Dermis blood vessel endothelial cell (primary cell): ENCODE data around the gene CELSR3. TPM values are rescaled to one million over a fixed set of nuclear protein-coding genes. Genes with fewer than 3 reads are reported as not detected.

Source experiments
- DNase-seq: peaks from one replicate; pipeline ENCODE4 v3.0.0; 2010
- total RNA-seq: library from RNA; depleted of rRNA; stranded (reverse); fragments of >200 nt; gene quantifications from 2 replicates; pipeline ENCODE4 v1.2.3, GENCODE V29; 2014

Gene CELSR3
- total RNA-seq, 1 donor from 2014 or later, result 0.17 TPM

DNA sequence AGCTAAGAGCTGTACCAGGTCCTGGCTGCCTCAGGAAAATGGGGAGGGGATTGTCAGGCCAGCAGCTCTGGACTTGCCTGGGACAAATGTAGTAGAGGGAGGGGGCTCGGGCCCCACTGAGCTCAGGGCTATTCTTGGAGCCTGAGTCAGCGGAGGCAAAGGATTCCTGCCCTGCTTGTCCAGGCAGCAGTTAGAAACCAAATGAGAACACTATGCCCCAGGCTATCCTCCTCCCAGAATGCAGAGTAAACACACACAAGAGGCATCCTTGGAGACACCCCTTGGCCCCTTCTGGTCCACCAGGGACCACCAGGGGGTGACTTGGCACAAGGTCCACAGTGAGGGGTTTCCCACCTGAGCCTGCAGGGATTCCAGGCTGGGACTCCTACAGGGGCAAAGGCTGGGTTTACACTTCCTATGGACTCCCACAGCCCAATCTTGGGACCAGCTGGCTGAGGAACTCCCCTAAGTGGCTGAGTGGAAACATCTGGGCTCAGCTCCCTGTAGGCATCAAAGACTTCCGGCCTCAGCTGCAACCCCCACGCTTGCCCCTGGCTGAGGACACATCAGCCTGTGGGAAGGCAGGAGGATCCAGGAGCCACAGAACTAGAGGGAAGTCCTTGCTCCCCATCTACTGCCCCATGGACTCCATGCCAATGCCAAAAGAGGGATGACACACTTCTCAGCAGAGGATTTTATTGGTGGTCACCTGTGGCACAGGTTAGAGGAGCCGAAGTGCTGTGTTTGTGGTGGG, 64.2 kb downstream of the CELSR3 start:
- peak; percentile 19 for DNase-seq

DNA sequence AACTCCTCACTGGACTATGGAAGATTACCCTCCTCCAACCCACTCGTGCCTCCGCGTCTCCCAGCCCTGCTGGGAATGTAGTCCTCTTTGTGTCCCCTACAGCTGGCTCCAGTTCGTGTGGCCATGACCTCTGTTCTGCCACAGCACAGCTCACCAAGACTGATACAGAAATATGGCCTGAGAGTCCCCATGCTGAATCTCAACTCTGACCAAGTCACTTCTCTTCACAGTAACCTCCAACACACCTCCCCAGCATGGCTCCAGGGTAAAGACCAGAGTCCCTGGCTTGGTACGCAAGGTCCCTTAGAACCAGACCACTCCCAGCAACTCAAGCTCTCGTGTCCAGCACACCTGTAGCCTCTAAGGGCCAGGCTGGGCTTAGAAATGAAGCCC, 65.3 kb downstream of the CELSR3 start:
- DNase-seq, result no peak

DNA sequence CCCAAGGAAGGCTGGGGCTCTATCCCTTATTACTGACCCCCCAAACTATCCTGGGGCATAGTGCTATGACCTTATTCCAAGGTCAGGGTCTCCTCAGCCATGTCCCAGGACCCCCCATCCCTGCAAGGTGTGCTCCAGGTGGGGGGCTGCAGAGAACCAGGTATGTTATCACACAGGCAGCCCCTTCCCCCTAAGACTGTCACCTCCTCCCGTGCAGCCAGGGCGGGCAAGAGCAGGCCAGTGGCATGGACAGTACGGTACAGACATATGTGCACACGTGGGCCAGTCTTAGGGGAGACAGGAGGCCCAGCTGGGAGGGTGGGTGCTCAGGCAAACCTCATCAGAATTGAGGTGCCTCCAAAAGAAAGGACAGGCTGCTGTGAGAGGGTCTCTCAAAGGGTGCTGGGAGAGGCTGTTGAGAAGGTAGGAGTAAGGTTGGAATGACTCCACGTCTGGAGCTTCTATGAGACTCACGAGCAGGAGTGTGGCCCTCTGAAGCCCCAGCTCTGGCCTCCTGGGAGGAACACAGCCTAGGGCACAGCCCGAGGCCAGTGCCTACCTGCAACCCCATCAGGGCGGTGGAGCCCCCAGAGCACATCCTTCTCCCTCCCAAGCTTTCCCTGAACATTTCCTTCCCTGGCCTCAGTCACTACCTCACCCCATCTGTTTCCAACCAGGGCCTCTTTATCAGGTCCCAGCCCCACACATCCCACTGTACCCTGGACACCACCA, 65.8 kb downstream of the CELSR3 start:
- no peak for DNase-seq

DNA sequence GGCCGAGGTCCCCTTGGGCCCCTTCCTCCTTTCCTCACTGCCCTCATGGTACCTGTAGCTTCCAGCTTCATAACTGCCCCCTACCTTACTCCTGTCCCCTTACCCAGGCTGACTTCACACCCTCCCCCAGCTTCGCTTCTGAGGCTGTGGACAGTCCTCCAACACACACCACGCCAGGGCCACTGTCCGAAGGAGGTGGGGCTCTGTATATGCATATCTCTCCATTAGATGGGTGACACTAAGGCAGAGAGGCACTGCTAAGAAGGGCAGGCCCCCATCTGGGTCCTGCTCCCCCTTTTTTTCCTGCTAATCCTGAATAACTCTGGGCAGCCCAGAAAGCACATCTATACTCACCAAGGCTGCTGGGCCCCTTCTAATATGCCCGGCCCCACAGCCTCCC, 66.5 kb downstream of the CELSR3 start:
- DNase-seq, result no peak

DNA sequence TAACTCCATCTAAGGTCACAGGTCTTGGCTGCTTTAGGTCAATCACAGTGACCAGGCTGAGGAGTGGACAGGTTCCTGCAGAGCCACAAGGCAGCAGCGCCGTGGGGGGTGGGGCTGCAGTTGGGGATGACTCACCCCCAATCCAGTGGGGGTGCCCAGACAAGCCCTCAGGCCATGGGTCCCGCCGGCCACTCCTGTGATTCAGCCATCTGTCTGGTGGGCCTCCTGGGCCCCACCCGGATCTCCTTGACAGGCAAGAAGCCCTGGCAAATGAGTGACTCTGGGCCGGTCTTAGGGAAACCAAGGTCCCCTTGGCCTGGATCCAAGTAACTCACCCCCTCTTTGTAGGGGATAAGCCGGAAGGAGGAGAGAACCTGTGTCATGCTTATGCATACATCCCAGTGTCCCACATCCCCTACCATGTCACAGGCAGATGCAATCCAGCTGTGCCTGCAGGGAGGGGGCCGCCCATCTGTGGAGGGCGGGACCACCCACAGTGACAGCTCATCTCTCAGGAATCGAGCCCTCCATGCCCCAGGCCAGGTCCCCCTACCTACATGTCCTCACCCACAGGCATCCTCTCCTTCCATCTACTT, 67.1 kb downstream of the CELSR3 start:
- DNase-seq, result peak; percentile 32

DNA sequence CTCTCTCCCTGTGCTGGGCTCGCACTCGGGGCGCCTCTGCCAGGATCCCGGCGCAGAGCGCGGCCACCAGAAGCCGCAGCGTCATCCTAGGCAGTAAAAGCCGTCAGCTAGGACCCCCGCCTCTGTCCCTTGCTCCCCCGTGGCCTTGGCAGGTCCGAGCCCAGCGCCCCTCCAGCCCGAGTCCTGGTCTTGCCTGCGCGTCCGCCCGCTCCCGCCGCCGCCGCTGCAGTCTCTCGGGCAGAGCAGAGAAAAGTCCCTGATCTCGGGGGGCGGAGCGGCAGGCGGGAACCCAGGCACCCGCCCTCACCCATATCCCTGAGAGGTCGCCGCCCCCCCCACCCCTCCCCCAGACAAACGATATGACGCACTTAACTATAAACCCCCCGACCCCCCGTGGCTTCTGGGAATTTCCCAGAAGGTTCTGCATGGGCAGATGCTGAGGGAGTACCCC, 67.6 kb downstream of the CELSR3 start, which contains the start of gene COL7A1:
Gene COL7A1, minus strand, starts transcription at position 255 of the 451 bp plus-strand sequence. Its CDS starts 170 bp downstream, at position 85.
- peak; percentile 12 for DNase-seq

DNA sequence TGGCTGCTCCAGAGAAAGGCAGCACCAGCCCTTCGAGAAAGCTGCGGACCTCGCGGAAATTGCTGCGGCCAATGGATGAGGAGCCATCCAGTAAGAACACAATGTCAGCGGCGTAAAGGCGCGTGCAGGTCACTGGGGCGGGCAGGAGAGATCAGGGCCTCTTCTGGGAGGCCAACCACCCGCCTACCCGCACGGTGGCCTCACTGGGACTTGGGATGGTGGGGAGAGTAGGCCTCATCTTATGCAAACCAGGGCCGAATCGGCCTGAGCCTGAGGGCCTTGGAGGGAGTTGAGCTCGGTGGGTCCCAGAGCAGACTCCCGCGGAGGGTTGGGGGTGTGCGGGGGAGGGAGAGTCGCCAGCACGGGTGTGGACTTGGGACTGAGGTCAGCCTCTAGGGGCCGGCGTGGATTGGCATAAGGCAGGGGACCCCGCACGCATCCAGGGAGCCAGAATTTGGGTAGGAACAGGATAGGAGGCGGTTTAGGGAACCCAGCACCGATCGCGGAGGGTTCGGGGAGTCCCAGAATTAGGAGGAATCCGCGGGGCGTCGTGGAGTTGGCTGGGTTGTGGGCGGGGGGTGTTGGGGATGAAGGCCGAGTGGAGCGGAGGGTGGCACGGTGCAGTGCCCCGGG, 68.2 kb downstream of the CELSR3 start:
- DNase-seq, result no peak

DNA sequence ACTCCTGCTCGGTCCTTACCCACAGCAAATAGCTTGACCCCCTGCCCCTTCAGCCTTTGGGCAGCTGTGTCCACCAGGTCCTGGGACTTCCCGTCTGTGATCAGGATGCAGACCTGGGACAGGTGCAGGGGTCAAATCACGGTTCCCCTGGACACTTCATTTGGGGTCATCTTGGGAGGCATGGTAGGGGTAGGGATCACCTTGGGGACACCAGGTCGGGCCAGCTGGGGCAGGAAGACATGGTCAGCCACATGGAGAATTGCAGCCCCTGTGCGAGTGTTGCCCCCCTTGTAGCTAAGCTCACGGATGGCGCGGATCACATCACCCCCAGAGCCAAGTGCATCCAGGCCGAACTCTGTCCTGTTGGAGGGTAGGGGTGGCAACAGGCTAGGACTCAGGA, 69.3 kb downstream of the CELSR3 start:
- no peak for DNase-seq

DNA sequence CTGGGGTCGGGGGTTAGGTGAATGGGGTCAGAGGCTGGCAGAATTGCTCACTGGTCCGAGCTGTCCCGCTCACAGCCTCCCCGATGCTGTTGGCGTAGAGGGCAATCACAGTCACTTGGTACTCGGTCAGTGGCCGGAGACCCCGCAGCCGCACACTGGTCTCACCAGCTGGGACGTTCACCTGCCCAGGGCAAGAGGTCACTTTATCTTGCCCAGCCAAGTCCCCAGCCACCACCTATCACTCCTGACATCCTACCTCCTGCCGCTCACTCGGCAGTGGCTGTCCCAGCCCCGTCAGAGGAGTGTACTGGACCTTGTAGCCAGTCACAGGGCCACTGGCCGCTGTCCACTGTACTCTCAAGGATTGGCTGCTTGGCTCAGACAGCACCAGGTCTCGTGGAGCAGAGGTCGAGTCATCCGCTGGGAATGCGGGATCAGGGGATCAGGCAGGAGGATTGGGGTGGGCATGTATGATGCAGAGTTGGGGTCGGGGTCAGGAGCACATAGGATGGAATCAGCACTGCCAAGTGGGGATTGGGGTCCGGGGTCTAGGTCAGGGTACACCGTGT, 70.1 kb downstream of the CELSR3 start:
- no peak for DNase-seq

DNA sequence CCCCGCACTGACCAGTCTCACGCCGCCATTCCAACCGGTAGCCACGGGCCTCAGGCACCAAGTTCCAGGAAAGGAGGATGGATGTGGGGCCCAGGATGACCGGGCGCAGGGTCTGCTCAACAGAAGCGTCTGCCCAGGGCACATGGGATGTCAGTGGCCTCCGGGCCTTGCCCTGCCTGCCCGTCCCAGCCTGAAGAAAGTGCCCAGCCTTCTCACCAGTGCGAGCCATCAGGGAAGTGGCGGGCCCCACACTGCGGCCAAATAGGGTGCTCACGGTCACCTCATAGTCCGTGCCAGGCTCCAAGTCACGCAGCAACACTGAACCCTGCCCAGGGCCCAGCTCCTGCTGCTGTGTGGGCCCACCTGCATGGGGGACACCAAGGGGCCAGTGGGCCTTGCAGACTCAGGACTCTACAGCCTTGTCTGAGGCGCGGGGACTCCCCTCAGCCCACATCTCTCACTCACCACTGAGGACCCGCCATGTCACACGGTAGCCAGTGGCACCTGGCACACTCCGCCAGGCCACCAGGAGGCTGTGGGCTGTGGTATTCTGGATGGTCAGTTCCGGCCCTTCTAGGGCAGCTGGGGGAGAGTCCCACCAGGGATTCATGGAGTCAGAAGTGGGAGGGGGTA, 70.7 kb downstream of the CELSR3 start:
- DNase-seq, result no peak

DNA sequence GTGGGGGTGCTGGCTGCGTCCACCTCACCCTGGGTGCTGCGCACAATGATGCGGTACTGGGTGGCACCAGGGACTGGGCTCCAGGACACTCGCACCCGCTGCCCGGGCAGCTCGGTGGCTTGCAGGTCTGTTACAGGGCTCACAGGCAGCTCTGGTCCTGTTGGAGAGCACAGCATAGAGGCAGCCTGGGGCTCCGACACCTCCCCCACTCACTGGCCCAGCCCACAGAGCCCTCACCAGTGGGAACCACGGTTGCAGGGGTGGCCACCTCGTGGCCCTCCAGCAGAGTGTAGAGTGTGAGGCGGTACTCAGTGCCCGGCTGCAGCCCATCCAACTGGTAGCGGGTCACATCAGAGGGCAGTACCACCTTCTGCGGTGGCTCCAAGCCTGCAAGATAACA, 71.2 kb downstream of the CELSR3 start:
- DNase-seq, result no peak

DNA sequence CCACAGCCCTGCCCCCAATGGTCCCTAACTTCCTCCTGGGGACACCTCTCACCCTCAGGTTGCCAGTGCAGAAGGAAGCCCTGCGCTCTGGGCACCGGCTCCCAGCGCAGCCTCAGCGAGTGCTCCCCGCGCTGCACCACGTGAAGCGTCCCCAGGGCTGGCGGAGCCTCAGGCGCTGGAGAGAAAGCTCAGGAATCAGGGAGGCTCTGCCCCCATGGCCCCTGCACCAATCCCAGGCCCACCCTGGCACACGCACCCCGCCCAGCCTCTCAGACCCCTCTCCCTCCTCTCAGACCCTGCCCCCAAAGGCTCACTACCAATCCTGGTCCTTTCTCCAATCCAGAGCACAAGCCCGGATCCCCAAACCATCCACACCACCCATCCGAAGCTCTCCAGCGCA, 74.5 kb downstream of the CELSR3 start:
- no peak for DNase-seq

DNA sequence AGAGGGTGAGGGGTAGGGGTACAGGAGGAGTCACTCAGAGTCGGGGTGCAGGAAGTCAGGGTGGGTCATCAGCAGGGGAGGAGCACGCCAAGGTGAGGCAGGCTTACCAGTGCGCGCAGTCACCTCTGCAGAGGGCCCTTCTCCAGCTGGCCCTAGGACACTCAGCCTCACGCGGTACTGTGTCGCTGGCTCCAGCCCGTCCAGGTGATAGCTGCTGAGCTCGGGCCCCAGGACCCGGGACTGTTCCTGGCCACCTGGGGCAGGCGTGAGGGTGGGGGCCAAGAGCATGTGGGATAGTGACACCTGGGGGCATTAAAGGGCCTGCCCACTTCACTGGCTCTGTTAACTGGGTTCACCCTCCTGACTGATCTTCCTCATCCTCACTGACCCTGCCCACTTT, 75.0 kb downstream of the CELSR3 start:
- no peak for DNase-seq

Other genes with a start within 250 kb of the CELSR3 start
- gene PLXNB1, start 232.8 kb downstream of the CELSR3 start, total RNA-seq, result 16.8 and 23.7 TPM in 2 replicates
- 16.4 and 18.0 TPM in 2 replicates for gene CCDC51, start 222.8 kb downstream of the CELSR3 start, total RNA-seq
- gene TMA7, start 222.6 kb downstream of the CELSR3 start, total RNA-seq, result 223 and 272 TPM in 2 replicates
- 8.2 TPM in 2 replicates for gene ATRIP, start 216.1 kb downstream of the CELSR3 start, total RNA-seq
- gene SHISA5, start 158.7 kb downstream of the CELSR3 start, total RNA-seq, result 95.5 and 133 TPM in 2 replicates
- 2.0 and 2.2 TPM in 2 replicates for gene PFKFB4, start 106.1 kb downstream of the CELSR3 start, total RNA-seq
- not detected in 2 replicates for gene UCN2, start 99.1 kb downstream of the CELSR3 start, total RNA-seq
- 0.42 and 1.5 TPM in 2 replicates for gene COL7A1, start 67.6 kb downstream of the CELSR3 start, total RNA-seq
- 288 and 371 TPM in 2 replicates for gene UQCRC1, start 53.2 kb downstream of the CELSR3 start, total RNA-seq
- not detected in 2 replicates for gene TMEM89, start 41.1 kb downstream of the CELSR3 start, total RNA-seq
- gene SLC26A6, start 27.4 kb downstream of the CELSR3 start, total RNA-seq, result 23.9 and 27.7 TPM in 2 replicates
- gene NCKIPSD, start 23.0 kb upstream of the CELSR3 start, total RNA-seq, result 6.3 and 8.9 TPM in 2 replicates
- 49.7 and 58.2 TPM in 2 replicates for gene IP6K2, start 54.3 kb upstream of the CELSR3 start, total RNA-seq
- gene PRKAR2A, start 185.0 kb upstream of the CELSR3 start, total RNA-seq, result 35.6 and 50.8 TPM in 2 replicates
- 21.9 and 29.3 TPM in 2 replicates for gene SLC25A20, start 236.0 kb upstream of the CELSR3 start, total RNA-seq